GM19043 (cell line): ENCODE data around the gene ACER3.
"Not testable (repeated sequence)": the region's sequence is repeated elsewhere in the genome, so short reads cannot be mapped to it uniquely, and the experiment has no call there.

Experiments
- ATAC-seq: cut with Tn5 transposase; IDR thresholded peaks from one replicate; pipeline ENCODE4 v1.9.1; 2021; ENCODE audit warnings: low read depth; ENCODE audit not compliant: unreplicated experiment

ACER3 gene

DNA sequence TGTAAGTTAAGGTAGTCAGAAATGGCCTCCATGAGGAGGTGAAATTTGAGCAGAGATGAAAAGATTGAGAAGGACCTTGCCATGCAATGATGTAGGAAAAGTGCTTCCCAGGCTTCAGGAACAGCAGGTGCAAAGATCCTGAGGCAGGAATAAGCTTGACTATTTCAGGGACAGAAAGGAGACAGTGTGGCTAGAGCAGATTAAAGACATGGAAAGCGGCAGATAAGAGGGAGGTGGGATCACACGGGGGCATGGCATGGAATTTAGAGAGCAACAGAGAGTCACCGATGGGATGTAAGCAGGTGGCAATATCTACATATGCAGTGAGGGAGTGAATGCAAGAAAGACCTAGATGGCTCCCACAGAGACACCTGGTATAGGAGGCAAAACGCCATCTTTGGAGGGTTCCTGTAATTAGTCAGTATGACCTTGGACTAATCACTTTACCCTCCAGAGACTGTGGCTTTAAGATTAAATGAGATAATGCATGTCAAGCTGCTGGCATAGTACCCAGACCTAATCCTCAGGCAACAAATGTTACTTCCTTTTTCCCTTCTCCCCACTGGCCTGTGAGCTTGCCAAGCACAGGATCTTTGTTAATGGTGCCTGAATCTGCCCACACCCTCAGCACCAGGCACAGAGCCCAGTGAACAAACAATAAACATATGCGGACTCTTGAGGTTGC is 24.6 kb upstream of the ACER3 start:
- no peak for ATAC-seq

GRCh38 chr11:76836613-76837291 is 24.0 kb upstream of the ACER3 start:
- ATAC-seq, result no peak

DNA sequence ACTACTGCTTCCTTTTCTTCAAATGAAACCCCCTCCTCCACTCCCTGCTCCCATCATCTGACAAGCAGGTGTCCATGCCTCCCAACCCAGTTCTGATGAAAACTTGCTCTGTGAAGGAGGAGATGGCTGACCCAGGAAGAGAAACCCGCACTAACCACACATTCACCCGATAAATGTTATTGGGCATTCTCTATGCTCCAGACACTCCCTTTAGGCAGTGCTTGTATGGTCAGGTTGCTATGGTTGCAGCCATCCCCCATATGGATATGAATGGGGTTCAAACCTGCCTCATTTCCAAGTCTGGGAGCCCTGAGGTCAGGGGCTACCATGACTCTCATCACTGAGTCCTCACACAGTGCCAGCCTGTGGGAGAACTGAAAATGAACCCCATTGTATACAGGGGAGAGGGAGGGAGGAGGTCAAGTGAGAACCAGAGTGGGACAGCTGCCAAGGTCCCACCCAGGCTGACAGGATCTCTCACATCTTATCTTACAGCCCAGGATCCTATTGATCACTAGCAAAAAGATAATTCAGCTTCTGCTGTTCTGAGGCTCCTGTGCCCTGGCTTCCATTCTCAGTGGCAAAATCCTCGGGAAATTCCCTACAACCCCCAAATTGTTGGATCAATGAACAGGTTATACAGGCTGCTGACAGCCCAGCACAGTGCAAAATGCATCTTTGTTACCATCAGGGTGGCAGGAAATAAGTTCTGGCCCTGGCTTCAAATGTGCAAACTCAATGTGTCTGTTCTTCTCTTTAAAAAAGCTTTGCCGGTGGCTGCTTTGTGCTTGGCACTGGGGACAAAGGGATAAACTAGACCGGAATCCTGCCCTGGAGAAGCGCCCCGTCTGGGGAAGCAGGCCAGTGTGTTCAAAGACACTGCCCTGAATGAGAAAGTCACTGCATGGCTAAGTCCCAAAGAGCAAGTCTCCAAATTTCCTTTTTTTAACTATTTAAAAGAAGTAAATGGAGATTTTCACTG is 22.7 kb upstream of the ACER3 start:
- ATAC-seq, result no peak

GRCh38 chr11:76838678-76839068 is 22.0 kb upstream of the ACER3 start:
- no peak for ATAC-seq

DNA sequence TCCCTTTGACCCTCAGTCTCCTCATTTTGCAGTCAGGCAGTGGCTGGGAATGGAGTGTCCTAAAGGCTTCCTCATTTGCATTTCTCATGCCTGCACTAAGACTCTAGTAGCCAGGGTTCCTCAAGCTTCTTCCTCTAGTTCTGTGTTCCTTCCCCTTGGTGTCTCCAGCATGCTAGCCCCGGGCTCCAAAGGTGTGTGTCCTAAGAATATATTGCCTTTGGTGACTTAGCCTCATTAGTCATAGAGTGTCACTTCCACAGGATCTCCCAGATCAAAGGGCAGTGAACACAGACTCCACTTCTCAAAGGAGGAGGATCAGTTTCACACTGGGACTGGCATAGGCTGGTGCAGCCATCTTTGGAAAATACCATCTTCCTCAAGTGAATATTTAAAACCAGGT is 21.4 kb upstream of the ACER3 start:
- no peak for ATAC-seq

DNA sequence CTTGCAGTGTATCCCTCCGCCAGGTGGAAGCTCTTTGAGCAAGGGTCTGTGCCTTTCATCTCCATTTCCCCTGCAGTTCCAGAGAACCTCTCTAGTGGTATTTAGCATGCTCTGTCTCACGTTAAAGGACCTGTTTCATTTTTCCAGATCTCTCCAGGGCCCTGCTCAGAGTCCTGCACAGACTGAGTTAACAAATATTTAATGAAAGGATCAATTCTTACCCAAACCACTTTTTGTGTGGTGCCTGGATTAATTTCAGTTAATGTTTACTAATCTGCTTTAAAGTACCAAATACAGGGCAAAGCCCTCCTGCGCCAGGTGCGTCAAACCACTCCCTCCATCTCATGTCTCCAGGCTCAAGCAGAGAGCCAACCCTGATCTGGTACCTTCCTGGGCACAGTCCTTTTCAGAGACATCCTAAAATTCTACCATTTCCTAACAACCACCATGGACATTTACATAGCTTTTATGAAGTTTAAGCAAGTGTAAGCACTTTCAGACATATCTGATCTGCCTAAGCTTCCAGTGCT is 18.7 kb upstream of the ACER3 start:
- no peak for ATAC-seq

- ATAC-seq, result no peak
Measured at GRCh38 chr11:76843907-76844306, 16.8 kb upstream of the ACER3 start.

GRCh38 chr11:76844511-76844910 is 16.2 kb upstream of the ACER3 start:
- no peak for ATAC-seq

GRCh38 chr11:76845069-76845468 is 15.6 kb upstream of the ACER3 start:
- ATAC-seq, result no peak

GRCh38 chr11:76846441-76846840 is 14.3 kb upstream of the ACER3 start:
- ATAC-seq, result no peak

- no peak for ATAC-seq
Measured at GRCh38 chr11:76849376-76849775, 11.3 kb upstream of the ACER3 start.

DNA sequence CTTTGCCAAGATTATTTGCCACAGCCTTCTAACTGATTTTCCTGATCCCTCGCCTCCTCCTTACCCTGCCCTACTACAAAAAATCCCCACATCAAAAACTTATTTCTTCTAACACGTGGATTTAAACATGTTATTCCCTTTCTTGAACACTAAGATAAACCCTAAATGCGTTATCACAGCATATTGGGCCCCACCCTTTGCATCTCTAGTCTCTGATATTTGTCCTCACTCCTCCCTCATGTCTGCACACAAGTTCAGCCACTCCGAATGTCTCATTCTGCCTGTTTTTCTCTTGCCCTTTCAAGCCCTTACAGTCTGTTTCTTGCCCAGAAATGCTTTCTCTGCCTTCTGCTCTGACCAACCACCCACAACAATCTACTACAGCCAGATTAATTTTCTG is 10.6 kb upstream of the ACER3 start:
- no peak for ATAC-seq

- ATAC-seq, result no peak
Measured at GRCh38 chr11:76850815-76851214, 9.9 kb upstream of the ACER3 start.

GRCh38 chr11:76854709-76855108 is 6.0 kb upstream of the ACER3 start:
- ATAC-seq, result no peak

- not testable (repeated sequence) for ATAC-seq
Measured at GRCh38 chr11:76855670-76856069, 5.0 kb upstream of the ACER3 start.

GRCh38 chr11:76856106-76856505 is 4.6 kb upstream of the ACER3 start:
- ATAC-seq, result no peak

GRCh38 chr11:76856571-76856970 is 4.1 kb upstream of the ACER3 start:
- ATAC-seq, result no peak

- ATAC-seq, result no peak
Measured at GRCh38 chr11:76857781-76858410, 2.8 kb upstream of the ACER3 start.

DNA sequence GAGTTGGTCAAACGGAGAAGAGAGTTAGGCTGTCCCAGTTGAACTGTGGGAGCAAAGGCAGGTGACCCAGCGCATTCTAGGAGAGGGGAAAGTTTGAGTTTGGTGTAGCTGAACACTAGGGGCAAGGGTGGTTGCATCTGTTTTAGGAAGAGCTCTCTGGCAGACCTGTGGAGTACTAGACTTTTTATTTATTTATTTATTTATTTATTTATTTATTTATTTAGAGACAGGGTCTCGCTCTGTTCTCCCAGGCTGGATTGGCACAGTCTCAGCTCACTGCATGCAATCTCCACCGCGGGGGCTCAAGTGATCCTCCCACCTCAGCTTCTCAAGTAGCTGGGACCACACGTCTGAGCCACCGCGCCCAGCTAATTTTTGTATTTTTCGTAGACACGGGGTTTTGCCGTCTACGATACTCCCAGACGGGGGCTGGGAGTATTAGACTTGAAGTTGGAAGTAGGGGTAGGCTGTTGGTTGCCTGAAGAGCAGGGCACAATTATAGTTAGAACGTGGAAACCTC is 950 bp upstream of the ACER3 start:
- no peak for ATAC-seq

DNA sequence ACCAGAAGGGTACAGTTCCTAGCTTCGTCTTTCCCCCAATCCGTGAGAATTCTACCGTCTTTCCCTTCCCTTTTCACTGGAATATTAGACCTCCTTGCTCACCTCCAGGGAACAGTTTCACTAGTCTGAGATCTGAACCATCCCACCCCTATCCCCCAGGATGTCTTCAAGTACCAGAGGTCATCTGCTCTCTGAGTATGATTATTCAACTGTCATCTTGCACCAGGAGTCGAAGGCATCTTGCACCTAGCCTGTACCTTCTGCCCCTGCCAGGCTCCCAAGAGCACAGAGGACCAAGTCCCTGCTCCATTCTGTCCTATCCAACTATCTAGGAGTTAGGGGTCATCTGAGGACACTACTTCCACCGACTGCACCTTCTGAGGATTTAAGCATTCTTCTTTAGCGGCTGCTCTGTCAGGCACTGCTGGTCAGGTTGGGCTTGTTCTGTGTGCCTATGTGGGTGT is 804 bp downstream of the ACER3 start:
- ATAC-seq, result no peak
